Mammary epithelial cell (primary cell): ENCODE data around the gene CRIM1.

ENCODE experiments used
- CTCF ChIP-seq, 2 donors: IDR thresholded peaks in 1 of 2; conservative IDR thresholded peaks in 1 of 2; 2 replicates each; pipeline ENCODE4 v1.5.1; 2011 to 2012; ENCODE audit warnings: inconsistent platforms in 2 of 2, low read length in 2 of 2, mild to moderate bottlenecking in 2 of 2, control low read depth in 1 of 2, low read depth in 1 of 2; ENCODE audit not compliant: insufficient read depth in 1 of 2; ENCODE audit errors: extremely low read depth in 1 of 2
- EZH2 ChIP-seq: IDR thresholded peaks from 2 replicates; pipeline ENCODE4 v1.6.1; 2012; ENCODE audit warnings: low read length, inconsistent platforms, borderline replicate concordance

DNA sequence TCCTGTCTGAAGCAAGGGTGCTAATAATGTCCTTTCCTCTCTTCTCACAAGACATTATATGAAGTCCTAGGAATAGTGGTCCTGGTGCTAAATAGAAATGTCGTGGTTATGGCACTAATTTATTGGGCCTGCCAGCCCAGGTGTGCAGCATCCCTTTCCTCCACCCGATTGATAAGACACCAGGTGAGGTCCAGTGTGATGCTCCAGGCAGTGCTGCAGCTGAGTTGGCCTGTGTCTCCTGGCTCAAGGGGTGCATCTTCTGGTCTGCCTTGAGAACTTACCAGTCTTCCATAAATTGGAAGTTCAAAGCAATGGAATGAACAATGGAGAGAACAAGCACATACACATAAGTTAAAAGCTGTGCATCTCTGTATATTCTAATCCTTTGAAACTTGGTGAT, 26.9 kb downstream of the CRIM1 start:
- TF ChIP-seq CTCF (conservative IDR thresholded peaks at IDR 0.05 in 1 of 2, IDR thresholded peaks at IDR 0.05 in 1 of 2; ENCODE audit: extremely low read depth in 1 of 2, insufficient read depth in 1 of 2, low read depth in 1 of 2, low read length in 2 of 2): no peak
- no peak for TF ChIP-seq EZH2
